Glomerular endothelial cell (primary cell): ENCODE results near the gene IRF4. TPM values are rescaled to one million over a fixed set of nuclear protein-coding genes. Genes with fewer than 3 reads are reported as not detected.

Experiments used
- DNase-seq: peaks from one replicate; pipeline ENCODE4 v3.0.0-alpha.2; 2011; ENCODE audit warnings: low read depth, low spot score; ENCODE audit errors: extremely low read depth
- total RNA-seq: library from RNA; depleted of rRNA; stranded (reverse); fragments of >200 nt; gene quantifications from 2 replicates; pipeline ENCODE4 v1.2.3, GENCODE V29; 2015

The IRF4 gene
- total RNA-seq, 1 donor from 2014 or later = not detected

DNA sequence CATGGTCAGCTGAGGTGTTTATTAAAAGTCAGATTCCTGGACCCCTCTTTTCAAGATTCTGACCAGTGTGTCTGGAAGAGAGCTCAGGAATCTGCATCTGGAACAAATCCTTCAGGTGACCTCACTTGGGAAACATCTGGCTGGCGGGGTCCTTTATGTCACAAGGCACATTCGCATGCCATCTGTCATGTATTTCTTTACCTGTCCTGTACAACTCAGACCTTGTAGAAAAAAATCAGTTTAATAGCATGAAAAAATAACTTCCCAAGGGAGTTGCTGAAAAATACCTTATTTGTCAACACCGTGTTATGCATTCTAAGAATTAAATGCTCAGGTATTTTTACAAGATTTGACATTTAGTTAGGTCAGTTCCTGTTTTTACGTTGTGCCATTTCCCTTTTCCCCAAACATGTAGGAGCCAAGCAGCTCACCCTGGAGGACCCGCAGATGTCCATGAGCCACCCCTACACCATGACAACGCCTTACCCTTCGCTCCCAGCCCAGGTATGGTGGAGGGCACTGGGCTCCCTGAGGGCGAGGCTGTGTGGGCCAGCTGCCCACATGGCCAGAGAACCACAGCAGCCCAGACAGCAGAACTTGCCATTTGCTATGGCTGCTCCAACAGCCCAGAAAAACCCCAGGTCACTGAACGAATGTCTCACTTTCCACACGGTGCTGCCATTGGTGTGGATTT, 4.0 kb downstream of the IRF4 start:
- DNase-seq = no peak

DNA sequence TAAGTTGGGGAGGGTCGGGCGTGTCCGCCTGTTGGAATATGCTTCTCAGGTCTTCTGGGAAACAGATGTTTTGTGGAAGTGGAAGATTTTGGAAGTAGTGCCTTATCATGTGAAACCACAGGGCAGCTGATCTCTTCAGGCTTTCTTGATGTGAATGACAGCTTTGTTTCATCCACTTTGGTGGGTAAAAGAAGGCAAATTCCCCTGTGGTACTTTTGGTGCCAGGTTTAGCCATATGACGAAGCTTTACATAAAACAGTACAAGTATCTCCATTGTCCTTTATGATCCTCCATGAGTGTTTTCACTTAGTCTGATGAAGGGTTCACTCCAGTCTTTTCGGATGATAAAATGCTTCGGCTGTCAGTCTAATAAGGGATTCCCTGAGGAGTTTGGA, 4.6 kb downstream of the IRF4 start:
- no peak for DNase-seq

DNA sequence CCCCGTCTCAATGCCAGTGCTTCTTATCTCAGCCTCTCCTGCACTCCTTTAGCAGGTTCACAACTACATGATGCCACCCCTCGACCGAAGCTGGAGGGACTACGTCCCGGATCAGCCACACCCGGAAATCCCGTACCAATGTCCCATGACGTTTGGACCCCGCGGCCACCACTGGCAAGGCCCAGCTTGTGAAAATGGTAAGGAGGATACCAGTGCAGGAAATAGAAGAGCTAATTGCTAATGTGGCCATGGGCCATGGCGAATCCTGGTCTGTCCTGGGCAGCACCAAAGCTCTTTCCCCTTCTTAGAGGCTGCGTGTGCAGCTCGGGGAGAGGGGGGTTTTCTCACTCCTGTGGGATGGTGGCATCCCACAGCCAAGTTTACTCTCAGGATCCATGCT, 5.5 kb downstream of the IRF4 start:
- no peak for DNase-seq

DNA sequence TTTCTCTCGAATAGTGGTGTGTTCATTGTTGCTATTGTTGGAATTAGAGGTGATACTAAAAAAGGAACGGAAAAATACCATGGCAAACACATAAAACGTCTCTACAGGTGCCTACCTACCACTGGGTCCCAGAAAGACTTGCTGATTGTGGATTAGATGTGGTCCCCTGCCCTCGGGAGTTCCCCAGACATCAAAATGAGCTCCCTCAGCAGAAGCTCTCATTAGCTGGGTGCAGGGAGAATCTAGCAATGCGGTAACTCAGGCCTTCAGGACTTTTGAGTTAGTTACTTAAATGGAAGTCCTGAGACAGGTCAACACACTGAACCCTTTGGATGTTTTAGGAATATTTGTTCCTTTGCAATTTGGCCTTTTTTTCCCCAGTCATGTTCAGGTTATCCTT, 6.1 kb downstream of the IRF4 start:
- DNase-seq = no peak

DNA sequence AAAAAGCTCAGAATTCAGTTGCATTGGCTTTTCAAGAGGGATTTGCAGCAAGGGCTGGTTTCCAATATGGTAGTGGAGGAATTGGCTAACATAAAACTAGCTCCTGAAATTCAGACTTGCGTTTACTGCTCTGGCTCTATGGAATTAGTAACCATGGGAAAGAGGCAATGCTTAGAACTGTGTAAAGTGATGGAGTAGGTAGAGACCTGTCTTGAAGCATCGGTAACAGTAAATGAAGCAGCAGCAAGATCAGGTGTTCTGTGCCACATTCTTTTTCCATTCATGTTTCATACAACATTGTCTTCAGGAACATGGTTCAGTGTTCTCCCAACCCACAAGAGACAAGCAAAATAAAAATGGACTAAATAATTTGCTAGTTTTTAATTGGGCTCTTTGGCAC, 6.5 kb downstream of the IRF4 start:
- DNase-seq = no peak

DNA sequence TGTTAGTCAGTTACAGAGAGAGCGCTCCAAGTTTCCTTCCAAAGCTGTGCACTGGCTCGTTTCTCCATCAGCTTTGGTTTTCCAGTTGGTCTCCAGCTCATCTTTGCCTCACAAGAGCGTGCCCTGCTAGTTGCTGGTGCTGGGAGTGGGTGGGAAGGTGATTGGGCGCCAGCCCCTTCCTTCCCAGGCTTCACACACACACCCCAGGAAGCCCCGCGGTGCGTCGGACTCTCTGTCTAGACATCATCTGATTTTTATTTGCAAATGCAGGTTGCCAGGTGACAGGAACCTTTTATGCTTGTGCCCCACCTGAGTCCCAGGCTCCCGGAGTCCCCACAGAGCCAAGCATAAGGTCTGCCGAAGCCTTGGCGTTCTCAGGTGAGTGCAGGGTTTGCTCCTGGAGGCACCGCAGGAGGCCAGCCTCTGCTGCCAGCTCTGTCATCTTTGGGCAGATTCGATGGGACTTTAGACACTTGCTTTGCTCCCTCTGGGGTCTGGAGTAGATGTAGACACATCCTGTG, 7.1 kb downstream of the IRF4 start:
- no peak for DNase-seq

DNA sequence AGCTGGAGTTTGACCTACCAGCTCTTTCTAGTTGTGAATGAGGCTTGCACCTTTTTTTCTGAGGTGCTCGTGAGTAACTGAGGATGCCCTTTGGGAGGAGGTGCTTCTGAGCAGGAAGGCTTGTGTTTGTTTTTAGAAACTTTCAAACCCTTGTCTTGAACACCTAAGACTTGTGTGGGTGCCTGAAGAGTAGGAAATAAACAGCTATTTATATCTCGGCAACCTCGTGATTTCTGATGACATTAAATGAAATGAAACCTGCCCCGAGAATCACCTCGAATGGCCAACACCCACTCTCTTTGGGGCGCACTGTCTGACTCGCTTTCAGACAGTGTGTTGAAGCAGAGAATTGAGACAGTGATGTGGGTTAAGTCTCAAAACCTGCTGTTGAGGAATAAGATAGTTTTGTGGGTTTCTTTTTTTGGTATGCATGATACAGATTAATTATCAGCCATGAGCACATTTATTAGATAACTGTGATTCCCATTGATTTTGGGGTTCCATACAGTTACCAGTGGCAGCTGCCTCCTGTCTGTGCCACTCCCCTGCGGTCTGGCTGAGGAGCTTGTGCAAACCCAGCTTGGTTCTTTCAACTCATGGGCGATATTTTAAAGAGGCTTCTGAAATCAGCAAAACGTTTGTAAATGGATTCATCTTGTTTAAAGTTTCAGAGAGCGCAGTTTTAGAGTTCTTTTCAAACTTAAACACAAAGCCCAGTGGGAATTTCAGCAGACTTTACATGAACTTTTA, 8.4 kb downstream of the IRF4 start:
- no peak for DNase-seq

DNA sequence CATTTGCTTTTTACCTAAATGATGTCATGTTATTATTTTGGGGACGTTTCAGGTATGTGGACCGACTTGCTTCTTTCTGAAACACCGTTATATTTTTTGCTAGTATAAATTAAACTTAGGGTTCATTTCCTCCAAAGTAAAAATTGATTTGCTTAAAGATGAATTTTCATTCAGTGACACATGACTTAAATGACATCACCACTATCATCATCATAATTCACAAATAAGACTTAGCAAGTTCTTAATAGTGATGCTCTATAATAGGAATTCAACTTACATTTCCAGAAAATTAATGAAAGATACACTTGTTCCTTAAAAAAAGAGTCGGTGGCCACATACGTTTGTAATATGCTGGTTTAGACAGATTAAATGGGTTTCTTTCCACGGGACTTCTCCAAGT, 9.3 kb downstream of the IRF4 start:
- no peak for DNase-seq

DNA sequence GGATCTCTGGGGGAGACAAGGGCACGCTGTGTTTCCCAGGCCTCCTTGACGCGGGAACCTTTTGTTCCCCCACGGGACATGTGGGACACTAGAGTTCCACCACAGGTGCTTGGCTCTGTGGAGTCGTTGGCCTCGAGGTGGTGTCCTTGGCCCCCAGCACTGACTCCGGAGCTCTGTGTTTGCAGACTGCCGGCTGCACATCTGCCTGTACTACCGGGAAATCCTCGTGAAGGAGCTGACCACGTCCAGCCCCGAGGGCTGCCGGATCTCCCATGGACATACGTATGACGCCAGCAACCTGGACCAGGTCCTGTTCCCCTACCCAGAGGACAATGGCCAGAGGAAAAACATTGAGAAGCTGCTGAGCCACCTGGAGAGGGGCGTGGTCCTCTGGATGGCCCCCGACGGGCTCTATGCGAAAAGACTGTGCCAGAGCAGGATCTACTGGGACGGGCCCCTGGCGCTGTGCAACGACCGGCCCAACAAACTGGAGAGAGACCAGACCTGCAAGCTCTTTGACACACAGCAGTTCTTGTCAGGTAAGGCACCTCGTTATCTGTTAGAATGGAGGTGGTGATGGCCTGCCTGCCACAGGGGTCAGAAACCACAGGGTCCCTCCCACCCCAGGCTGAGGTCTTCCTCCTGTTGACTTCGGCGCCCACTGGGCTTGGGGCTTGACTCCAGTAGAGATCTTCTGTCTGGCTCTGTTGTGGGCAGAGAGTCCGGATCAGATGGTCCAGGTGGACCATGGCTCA, 9.9 kb downstream of the IRF4 start:
- no peak for DNase-seq

DNA sequence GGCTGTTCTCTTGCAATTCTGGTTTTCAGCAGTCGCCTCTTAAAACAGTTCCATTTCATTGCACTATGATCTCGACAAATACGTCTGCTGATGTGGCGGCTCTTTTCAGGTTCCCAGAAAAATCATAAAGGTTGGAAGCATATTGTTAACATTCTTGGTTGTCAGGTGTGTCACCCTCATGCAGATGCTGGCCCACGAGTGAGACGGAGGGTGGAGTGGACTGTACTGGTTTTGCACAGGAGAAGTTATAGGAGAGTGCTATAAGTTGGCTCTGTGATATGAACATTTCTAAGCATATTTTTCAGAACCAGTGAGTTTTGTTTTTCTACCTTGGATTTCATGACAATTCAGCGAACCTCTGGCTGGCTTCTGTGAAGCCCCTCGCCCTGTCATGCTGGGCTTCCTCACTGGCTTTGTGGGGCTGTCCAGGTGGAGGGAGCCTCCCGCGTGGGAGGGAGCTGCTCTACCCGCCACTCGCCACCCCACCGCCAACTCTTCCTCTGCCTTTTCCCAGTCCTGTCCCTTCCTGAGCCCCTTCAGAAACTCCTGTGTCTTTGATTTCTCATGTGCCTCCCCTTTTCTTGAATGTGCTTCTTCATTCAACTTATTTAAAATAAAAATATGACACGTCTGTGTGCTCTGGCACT, 10.6 kb downstream of the IRF4 start:
- DNase-seq = no peak

DNA sequence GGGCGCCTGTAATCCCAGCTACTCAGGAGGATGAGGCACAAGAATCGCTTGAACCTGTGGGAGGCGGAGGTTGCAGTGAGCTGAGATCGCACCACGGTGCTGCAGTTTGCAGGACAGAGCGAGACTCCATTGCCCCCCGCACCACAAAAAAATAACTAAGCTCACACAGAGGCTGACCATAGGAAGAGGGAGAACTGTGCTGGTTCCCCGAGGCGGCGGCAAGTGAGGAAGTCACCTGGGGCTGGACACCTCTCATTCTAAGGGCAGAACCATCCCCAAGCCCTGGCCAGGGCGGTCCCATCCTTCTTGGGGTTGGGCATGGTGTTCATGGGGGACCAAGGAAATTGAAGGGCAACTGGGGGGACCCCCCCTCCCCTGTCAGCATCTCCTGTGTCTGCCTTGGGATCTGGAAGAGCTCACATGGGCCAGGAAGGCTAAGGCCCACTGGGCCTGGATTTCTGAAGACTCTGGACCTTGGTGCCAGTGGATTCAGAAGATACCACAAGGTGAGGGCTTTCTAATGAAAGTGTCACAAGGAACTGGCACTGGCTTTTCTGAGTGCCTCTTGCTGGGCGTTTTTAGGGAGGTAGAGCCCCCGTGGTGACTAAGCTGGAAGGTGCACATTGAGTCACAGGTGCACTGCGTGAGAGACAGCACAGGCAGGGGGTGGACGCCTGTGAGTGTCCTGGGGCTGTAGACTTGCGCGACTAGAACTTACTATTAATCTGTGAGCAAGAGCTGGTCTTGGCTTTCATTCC, 11.5 kb downstream of the IRF4 start:
- no peak for DNase-seq

DNA sequence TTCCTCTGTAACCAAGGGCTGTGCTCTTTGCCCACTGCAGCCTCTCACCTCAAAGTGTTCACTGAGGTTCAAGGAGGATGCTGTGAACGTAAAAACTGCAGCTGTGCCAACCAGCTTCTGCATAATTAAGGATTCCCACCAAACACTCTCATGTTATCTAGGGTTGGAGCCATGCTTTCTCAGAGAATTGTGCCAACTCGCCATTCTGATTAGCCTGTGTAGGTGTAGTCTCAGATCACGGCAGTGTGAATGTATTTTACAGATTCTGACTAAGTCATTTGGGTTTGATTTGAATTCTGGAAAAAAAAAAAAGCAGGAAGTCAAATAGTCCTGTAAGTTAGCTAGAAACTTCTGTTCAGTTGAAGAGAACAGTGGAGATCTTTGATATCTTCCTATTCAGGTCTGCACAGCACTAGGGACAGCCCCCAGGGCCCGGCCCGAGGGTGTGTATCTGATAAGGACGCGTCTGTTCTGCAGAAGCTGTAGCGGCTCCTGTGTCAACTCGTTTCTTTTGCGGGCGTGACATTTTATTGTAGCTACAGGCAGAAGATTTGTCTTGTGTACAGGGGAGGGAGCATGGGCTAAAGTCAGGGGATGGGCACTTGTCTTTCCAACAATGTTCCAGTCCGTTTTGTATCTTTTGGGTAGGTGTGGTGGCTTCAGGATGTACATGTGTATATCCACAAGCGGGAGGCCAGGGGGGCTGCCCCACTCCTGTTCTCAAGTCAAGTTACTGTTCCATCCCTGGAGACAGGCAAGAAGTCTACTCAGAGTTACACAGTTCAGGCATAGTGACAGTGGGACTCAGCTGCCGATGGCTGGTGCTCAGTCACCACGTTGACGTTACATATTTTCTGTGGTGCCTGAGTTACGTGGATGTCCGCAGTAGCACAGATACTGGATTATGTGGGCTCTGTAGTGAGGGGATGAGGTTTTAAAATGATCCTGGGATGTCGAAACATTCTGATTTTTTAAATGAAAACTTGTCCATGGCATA, 12.4 kb downstream of the IRF4 start:
- no peak for DNase-seq

DNA sequence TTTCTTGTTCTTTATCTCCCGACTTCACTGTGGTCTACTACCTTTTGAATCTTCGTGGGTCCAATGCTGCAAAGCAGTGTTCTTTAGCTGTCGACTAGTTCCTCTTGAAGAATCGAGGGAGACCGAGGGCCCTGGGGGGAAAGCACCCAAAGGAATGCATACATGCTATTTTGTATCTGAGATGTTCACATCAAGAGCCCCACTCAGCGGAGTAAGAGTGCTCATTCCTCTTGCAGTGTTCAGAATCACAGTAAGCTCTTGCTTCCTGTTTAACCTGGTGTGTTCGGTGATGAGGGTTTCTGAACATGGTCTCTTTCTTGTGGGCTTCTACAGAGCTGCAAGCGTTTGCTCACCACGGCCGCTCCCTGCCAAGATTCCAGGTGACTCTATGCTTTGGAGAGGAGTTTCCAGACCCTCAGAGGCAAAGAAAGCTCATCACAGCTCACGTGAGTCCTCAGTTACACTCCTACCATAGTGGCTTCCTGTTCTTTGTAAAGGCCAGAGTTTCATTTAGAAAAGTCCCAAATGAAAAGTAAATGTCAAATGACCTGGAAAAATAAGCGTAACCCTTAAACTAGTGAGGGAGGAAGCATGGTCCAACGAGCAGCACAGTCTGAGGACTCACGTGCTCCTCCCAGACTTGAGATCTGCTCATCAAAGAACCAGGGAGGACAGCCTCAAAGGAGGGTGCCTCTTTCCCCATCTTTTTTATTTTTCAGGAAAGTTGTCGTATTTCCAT, 13.3 kb downstream of the IRF4 start:
- DNase-seq = no peak

DNA sequence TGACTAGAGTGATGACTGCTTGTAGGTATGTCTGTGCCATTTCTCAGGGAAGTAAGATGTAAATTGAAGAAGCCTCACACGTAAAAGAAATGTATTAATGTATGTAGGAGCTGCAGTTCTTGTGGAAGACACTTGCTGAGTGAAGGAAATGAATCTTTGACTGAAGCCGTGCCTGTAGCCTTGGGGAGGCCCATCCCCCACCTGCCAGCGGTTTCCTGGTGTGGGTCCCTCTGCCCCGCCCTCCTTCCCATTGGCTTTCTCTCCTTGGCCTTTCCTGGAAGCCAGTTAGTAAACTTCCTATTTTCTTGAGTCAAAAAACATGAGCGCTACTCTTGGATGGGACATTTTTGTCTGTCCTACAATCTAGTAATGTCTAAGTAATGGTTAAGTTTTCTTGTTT, 16.6 kb downstream of the IRF4 start:
- no peak for DNase-seq

DNA sequence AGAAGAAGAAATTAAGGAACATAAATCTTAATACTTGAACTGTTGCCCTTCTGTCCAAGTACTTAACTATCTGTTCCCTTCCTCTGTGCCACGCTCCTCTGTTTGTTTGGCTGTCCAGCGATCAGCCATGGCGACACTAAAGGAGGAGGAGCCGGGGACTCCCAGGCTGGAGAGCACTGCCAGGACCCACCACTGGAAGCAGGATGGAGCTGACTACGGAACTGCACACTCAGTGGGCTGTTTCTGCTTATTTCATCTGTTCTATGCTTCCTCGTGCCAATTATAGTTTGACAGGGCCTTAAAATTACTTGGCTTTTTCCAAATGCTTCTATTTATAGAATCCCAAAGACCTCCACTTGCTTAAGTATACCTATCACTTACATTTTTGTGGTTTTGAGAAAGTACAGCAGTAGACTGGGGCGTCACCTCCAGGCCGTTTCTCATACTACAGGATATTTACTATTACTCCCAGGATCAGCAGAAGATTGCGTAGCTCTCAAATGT, 17.1 kb downstream of the IRF4 start:
- no peak for DNase-seq

DNA sequence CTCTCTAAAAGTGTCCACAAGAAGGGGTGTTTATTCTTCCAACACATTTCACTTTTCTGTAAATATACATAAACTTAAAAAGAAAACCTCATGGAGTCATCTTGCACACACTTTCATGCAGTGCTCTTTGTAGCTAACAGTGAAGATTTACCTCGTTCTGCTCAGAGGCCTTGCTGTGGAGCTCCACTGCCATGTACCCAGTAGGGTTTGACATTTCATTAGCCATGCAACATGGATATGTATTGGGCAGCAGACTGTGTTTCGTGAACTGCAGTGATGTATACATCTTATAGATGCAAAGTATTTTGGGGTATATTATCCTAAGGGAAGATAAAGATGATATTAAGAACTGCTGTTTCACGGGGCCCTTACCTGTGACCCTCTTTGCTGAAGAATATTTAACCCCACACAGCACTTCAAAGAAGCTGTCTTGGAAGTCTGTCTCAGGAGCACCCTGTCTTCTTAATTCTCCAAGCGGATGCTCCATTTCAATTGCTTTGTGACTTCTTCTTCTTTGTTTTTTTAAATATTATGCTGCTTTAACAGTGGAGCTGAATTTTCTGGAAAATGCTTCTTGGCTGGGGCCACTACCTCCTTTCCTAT, 17.9 kb downstream of the IRF4 start:
- DNase-seq = no peak

DNA sequence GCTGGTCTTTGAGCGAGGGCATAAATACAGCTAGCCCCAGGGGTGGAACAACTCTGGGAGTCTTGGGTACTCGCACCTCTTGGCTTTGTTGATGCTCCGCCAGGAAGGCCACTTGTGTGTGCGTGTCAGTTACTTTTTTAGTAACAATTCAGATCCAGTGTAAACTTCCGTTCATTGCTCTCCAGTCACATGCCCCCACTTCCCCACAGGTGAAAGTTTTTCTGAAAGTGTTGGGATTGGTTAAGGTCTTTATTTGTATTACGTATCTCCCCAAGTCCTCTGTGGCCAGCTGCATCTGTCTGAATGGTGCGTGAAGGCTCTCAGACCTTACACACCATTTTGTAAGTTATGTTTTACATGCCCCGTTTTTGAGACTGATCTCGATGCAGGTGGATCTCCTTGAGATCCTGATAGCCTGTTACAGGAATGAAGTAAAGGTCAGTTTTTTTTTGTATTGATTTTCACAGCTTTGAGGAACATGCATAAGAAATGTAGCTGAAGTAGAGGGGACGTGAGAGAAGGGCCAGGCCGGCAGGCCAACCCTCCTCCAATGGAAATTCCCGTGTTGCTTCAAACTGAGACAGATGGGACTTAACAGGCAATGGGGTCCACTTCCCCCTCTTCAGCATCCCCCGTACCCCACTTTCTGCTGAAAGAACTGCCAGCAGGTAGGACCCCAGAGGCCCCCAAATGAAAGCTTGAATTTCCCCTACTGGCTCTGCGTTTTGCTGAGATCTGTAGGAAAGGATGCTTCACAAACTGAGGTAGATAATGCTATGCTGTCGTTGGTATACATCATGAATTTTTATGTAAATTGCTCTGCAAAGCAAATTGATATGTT, 19.2 kb downstream of the IRF4 start:
- DNase-seq = no peak
